Measurements from ENCODE around the gene GID8.

DNA sequence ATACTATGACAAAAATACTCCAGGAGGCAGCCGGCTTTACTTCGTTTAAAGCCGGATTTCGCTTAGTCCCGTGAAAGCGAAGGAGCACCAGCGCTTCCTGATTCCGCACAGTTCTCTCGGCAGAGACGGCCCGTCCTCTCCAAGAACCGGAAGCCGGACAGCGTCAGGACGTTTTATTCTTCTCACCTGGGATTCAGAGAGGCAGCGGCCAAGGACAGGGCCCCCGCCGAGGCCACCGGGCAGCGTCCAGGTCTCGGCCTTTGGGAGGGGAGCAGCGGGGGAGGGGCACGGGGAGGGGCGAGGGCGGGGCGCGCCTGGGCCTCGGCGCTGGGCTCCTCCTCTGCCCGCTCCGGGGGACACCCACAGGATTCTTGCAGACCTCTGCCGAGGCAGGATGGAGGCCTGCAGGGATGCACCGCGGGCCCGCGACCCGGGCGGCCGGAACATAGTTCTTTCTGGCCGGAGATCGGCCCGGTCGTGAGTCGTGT, 8.9 kb upstream of the GID8 start:
- TF ChIP-seq POLR2A (IDR thresholded peaks at IDR 0.05; ENCODE audit: low read length) (no peak), GATA1 (IDR thresholded peaks at IDR 0.05; ENCODE audit: low read depth, low read length) (no peak)
